ENCODE results near the gene FHIP1B.
"Not testable (repeated sequence)": the region's sequence is repeated elsewhere in the genome, so short reads cannot be mapped to it uniquely, and the experiment has no call there.

Gene FHIP1B

GRCh38 chr11:6234387-6235107 lies at the start of gene FHIP1B:
Gene FHIP1B, minus strand, starts transcription at chr11:6234636. Its CDS starts 10,120 bp downstream, at chr11:6224516.
- in situ Hi-C loops (cut with HindIII; ENCODE audit: low sequenced_read_pairs), result no loop called here

GRCh38 chr11:6283453-6284023 lies 49.1 kb upstream of the FHIP1B start:
- in situ Hi-C loops (cut with HindIII; ENCODE audit: low sequenced_read_pairs), result no loop called here

- in situ Hi-C loops (cut with HindIII; ENCODE audit: low sequenced_read_pairs), result not testable (repeated sequence)
Measured at GRCh38 chr11:6280809-6281208, 46.4 kb upstream of the FHIP1B start.

- in situ Hi-C loops (cut with HindIII; ENCODE audit: low sequenced_read_pairs), result no loop called here
Measured at GRCh38 chr11:6273188-6273587, 38.8 kb upstream of the FHIP1B start.

- in situ Hi-C loops (cut with HindIII; ENCODE audit: low sequenced_read_pairs), result no loop called here
Measured at GRCh38 chr11:6271598-6271997, 37.2 kb upstream of the FHIP1B start.

- in situ Hi-C loops (cut with HindIII; ENCODE audit: low sequenced_read_pairs), result no loop called here
Measured at GRCh38 chr11:6270584-6271246, 36.3 kb upstream of the FHIP1B start.

GRCh38 chr11:6269994-6270393 lies 35.6 kb upstream of the FHIP1B start:
- in situ Hi-C loops (cut with HindIII; ENCODE audit: low sequenced_read_pairs), result no loop called here

- in situ Hi-C loops (cut with HindIII; ENCODE audit: low sequenced_read_pairs), result no loop called here
Measured at GRCh38 chr11:6268820-6269219, 34.4 kb upstream of the FHIP1B start.

- in situ Hi-C loops (cut with HindIII; ENCODE audit: low sequenced_read_pairs), result loop anchor here (5.0 kb wide), 1 partner anchor 84 kb away; no protein-coding TSS in a partner anchor
Measured at GRCh38 chr11:6263662-6264061, 29.2 kb upstream of the FHIP1B start.

GRCh38 chr11:6260207-6260726 lies 25.8 kb upstream of the FHIP1B start:
- in situ Hi-C loops (cut with HindIII; ENCODE audit: low sequenced_read_pairs), result loop anchor here (5.0 kb wide), 1 partner anchor 87 kb away; no protein-coding TSS in a partner anchor

GRCh38 chr11:6258571-6259081 lies 24.2 kb upstream of the FHIP1B start:
- in situ Hi-C loops (cut with HindIII; ENCODE audit: low sequenced_read_pairs), result no loop called here

- in situ Hi-C loops (cut with HindIII; ENCODE audit: low sequenced_read_pairs), result no loop called here
Measured at GRCh38 chr11:6258141-6258540, 23.7 kb upstream of the FHIP1B start.

- in situ Hi-C loops (cut with HindIII; ENCODE audit: low sequenced_read_pairs), result no loop called here
Measured at GRCh38 chr11:6253197-6253596, 18.8 kb upstream of the FHIP1B start.

- in situ Hi-C loops (cut with HindIII; ENCODE audit: low sequenced_read_pairs), result no loop called here
Measured at GRCh38 chr11:6251990-6252473, 17.6 kb upstream of the FHIP1B start.

GRCh38 chr11:6251120-6251733 lies 16.8 kb upstream of the FHIP1B start:
- in situ Hi-C loops (cut with HindIII; ENCODE audit: low sequenced_read_pairs), result no loop called here

GRCh38 chr11:6249770-6250555 lies 15.5 kb upstream of the FHIP1B start:
- in situ Hi-C loops (cut with HindIII; ENCODE audit: low sequenced_read_pairs), result no loop called here

- in situ Hi-C loops (cut with HindIII; ENCODE audit: low sequenced_read_pairs), result not testable (repeated sequence)
Measured at GRCh38 chr11:6248897-6249296, 14.5 kb upstream of the FHIP1B start.

- in situ Hi-C loops (cut with HindIII; ENCODE audit: low sequenced_read_pairs), result no loop called here
Measured at GRCh38 chr11:6248248-6248647, 13.8 kb upstream of the FHIP1B start.

GRCh38 chr11:6245536-6245935 lies 11.1 kb upstream of the FHIP1B start:
- in situ Hi-C loops (cut with HindIII; ENCODE audit: low sequenced_read_pairs), result no loop called here

- in situ Hi-C loops (cut with HindIII; ENCODE audit: low sequenced_read_pairs), result no loop called here
Measured at GRCh38 chr11:6241316-6241715, 6.9 kb upstream of the FHIP1B start.
